ENCODE data around the gene ELAVL3. TPM values are rescaled to one million over a fixed set of nuclear protein-coding genes. Genes with fewer than 3 reads are reported as not detected.
A peak's percentile ranks its signal among the peaks of the same experiment; 100 is the strongest.

The ELAVL3 gene
- polyA plus RNA-seq, 1 of the 3 experiments (the other 2 are of a cell fraction) = 0.48 TPM

- CTCF ChIA-PET = interaction anchor here (0.6 to 2.2 kb wide), 6 partner anchors 13 to 319 kb away, joined by 3 to 6 read pairs (median 4); partner anchors contain the start of genes EPOR, ODAD3, PRKCSH and RGL3
- Histone ChIP-seq H3K4me1 (ENCODE audit: control insufficient read depth in 1 of 2, insufficient read depth in 2 of 2, low read depth in 1 of 2, low read length in 1 of 2) (no peaks in the 10 kb centered on the region), H3K4me2 (no peak overlapping the region)
Measured at GRCh38 chr19:11405846-11406643, 74.8 kb downstream of the ELAVL3 start.

GRCh38 chr19:11404588-11405222 is 76.1 kb downstream of the ELAVL3 start:
- H3K27me3 ChIP-seq (ENCODE audit: insufficient read depth) = no peaks in the 10 kb centered on the region
- H3K4me2 ChIP-seq = no peak overlapping the region
- H3K36me3 ChIP-seq (replicated peaks in 1 of 2; ENCODE audit: control insufficient read depth in 1 of 2, insufficient read depth in 2 of 2, low read length in 1 of 2) = no peaks in the 10 kb centered on the region
- H4K20me1 ChIP-seq (ENCODE audit: insufficient read depth) = no peaks in the 10 kb centered on the region
- no peak overlapping the region for H2AFZ ChIP-seq (ENCODE audit: low read depth)
- H3K9me3 ChIP-seq = no peaks in the 10 kb centered on the region
- ChIA-PET CTCF (interaction anchor here (1.2 kb wide), 1 partner anchor 21 kb away, joined by 3 read pairs; the partner anchor contains the start of gene EPOR), POLR2A (no interaction called here)
- H3K9me2 ChIP-seq = no peaks in the 10 kb centered on the region
- 83% methylated on average over 9 of the region's 9 CpGs for WGBS (ENCODE audit: low lambda C conversion rate)
- H3K27ac ChIP-seq (ENCODE audit: low read depth in 2 of 2, low read length in 1 of 2) = no peak overlapping the region
- no peak overlapping the region for H3K9ac ChIP-seq
- no peaks in the 10 kb centered on the region for H3K4me1 ChIP-seq (ENCODE audit: control insufficient read depth in 1 of 2, insufficient read depth in 2 of 2, low read depth in 1 of 2, low read length in 1 of 2)
- TF ChIP-seq PBX3 (IDR thresholded peaks at IDR 0.05) = no peak
- no peak for TF ChIP-seq MXI1 (IDR thresholded peaks at IDR 0.05; ENCODE audit: low read depth, low read length)
- TF ChIP-seq RAD21 (IDR thresholded peaks at IDR 0.05; ENCODE audit: low read length) = no peak
- no peak for TF ChIP-seq FOXJ3 (CRISPR knock-in tag; IDR thresholded peaks at IDR 0.05)
- no peak for TF ChIP-seq TAF1 (IDR thresholded peaks at IDR 0.05; ENCODE audit: borderline replicate concordance, low read depth, low read length)
- no peak for TF ChIP-seq EZH2phosphoT487 (IDR thresholded peaks at IDR 0.05; ENCODE audit: borderline replicate concordance, low read depth)
- TF ChIP-seq ZBTB33 (IDR thresholded peaks at IDR 0.05; ENCODE audit: borderline replicate concordance, low read depth) = no peak
- no peak for TF ChIP-seq MEF2A (IDR thresholded peaks at IDR 0.05; ENCODE audit: borderline replicate concordance, low read depth)
- no peak for TF ChIP-seq JUND (IDR thresholded peaks at IDR 0.05)
- TF ChIP-seq YY1 (IDR thresholded peaks at IDR 0.05; ENCODE audit: low read depth) = no peak
- TF ChIP-seq FOSL2 (IDR thresholded peaks at IDR 0.05; ENCODE audit: borderline replicate concordance, low read depth) = no peak
- no peak for TF ChIP-seq SMC3 (IDR thresholded peaks at IDR 0.05; ENCODE audit: low read depth, low read length)
- no peak for TF ChIP-seq RXRA (IDR thresholded peaks at IDR 0.05; ENCODE audit: borderline replicate concordance, low read depth)
- no peak for TF ChIP-seq CTCF (IDR thresholded peaks at IDR 0.05)
- no peak for TF ChIP-seq POLR2AphosphoS5 (IDR thresholded peaks at IDR 0.05; ENCODE audit: low read depth, low read length)
- no peak for TF ChIP-seq GATA2 (CRISPR knock-in tag; IDR thresholded peaks at IDR 0.05)
- no peak for TF ChIP-seq ELF1 (IDR thresholded peaks at IDR 0.05)
- H3F3A ChIP-seq (replicated peaks; ENCODE audit: insufficient read depth) = no peaks in the 10 kb centered on the region
- peak; percentile 16 for DNase-seq
- H3K79me2 ChIP-seq (ENCODE audit: insufficient read depth) = no peaks in the 10 kb centered on the region
- H3K4me3 ChIP-seq (ENCODE audit: low read depth in 2 of 2, low read length in 1 of 2) = no peak overlapping the region

More at GRCh38 chr19:11405846-11406643, 74.8 kb downstream of the ELAVL3 start:
- WGBS (ENCODE audit: low lambda C conversion rate) = 96% methylated on average over 38 of the region's 44 CpGs
- Histone ChIP-seq H3K36me3 (replicated peaks in 1 of 2; ENCODE audit: control insufficient read depth in 1 of 2, insufficient read depth in 2 of 2, low read length in 1 of 2) (no peaks in the 10 kb centered on the region), H4K20me1 (ENCODE audit: insufficient read depth) (no peaks in the 10 kb centered on the region), H3K9me3 (no peaks in the 10 kb centered on the region), H3F3A (replicated peaks; ENCODE audit: insufficient read depth) (peaks cover under 1% of the 10 kb centered on the region), H3K27me3 (ENCODE audit: insufficient read depth) (no peaks in the 10 kb centered on the region), H3K27ac (ENCODE audit: low read depth in 2 of 2, low read length in 1 of 2) (no peak overlapping the region), H2AFZ (ENCODE audit: low read depth) (no peak overlapping the region), H3K9me2 (no peaks in the 10 kb centered on the region), H3K9ac (no peak overlapping the region), H3K4me3 (ENCODE audit: low read depth in 2 of 2, low read length in 1 of 2) (no peak overlapping the region), H3K79me2 (ENCODE audit: insufficient read depth) (no peaks in the 10 kb centered on the region)
- DNase-seq = peak; percentile 20
- TF ChIP-seq FOSL2 (IDR thresholded peaks at IDR 0.05; ENCODE audit: borderline replicate concordance, low read depth) = no peak
- no peak for TF ChIP-seq PBX3 (IDR thresholded peaks at IDR 0.05)
- TF ChIP-seq CHD2 (IDR thresholded peaks at IDR 0.05; ENCODE audit: low read length, partially characterized antibody) = no peak
- POLR2A ChIA-PET = no interaction called here

Measured in SK-N-SH (cell line).